ENCODE measurements around the gene NNAT. TPM values are rescaled to one million over a fixed set of nuclear protein-coding genes. Genes with fewer than 3 reads are reported as not detected.
A peak's percentile ranks its signal among the peaks of the same experiment; 100 is the strongest.

Gene NNAT
- total RNA-seq, 1 donor from 2014 or later = 367 TPM

GRCh38 chr20:37562695-37563480, 41.8 kb downstream of the NNAT start:
- DNase-seq (ENCODE audit: low spot score in 2 of 2) = no peak
- no peak for FAIRE-seq

GRCh38 chr20:37564016-37564387, 43.0 kb downstream of the NNAT start:
- DNase-seq (ENCODE audit: low spot score in 2 of 2) (no peak), FAIRE-seq (no peak)

- FAIRE-seq (no peak), DNase-seq (ENCODE audit: low spot score in 2 of 2) (peak; percentile 43 to 76)
Measured at GRCh38 chr20:37564388-37565133, 43.5 kb downstream of the NNAT start.

GRCh38 chr20:37565134-37565811, 44.2 kb downstream of the NNAT start:
- FAIRE-seq (no peak), DNase-seq (ENCODE audit: low spot score in 2 of 2) (no peak)

- DNase-seq (ENCODE audit: low spot score in 2 of 2) (no peak), FAIRE-seq (no peak)
Measured at GRCh38 chr20:37566590-37567330, 45.7 kb downstream of the NNAT start.

GRCh38 chr20:37567331-37567665, 46.2 kb downstream of the NNAT start:
- DNase-seq (ENCODE audit: low spot score in 2 of 2) = no peak
- no peak for FAIRE-seq

- no peak for FAIRE-seq
- peak in 1 of 2 donors; percentile 25 for DNase-seq (ENCODE audit: low spot score in 2 of 2)
Measured at GRCh38 chr20:37567671-37568588, 46.9 kb downstream of the NNAT start.

- FAIRE-seq (no peak), DNase-seq (ENCODE audit: low spot score in 2 of 2) (no peak)
Measured at GRCh38 chr20:37570419-37570818, 49.4 kb downstream of the NNAT start.

GRCh38 chr20:37571033-37571432, 50.0 kb downstream of the NNAT start:
- no peak for DNase-seq (ENCODE audit: low spot score in 2 of 2)
- no peak for FAIRE-seq

Other genes with a start within 250 kb of the NNAT start
- 14.7 TPM for gene MANBAL, start 231.6 kb upstream of the NNAT start, total RNA-seq
- gene SRC, start 175.1 kb upstream of the NNAT start, total RNA-seq = 20.8 TPM
- 98.6 TPM for gene BLCAP, start 6.6 kb downstream of the NNAT start, total RNA-seq
- gene CTNNBL1, start 172.8 kb downstream of the NNAT start, total RNA-seq = 61.1 TPM

Measured in frontal cortex (tissue), 4 donors.